Measurements from ENCODE around the gene ADCY10. TPM values are rescaled to one million over a fixed set of nuclear protein-coding genes. Genes with fewer than 3 reads are reported as not detected.

ADCY10 gene
- total RNA-seq, 1 donor from 2014 or later: 1.9 TPM

- Histone ChIP-seq H3K4me3 (no peak overlapping the region), H3K9me3 (no peaks in the 10 kb centered on the region), H3K27ac (no peak overlapping the region), H3K36me3 (peaks cover 0 to 4% of the 10 kb centered on the region in 2 donors), H3K4me1 (peaks cover 0 to 14% of the 10 kb centered on the region in 2 donors), H3K27me3 (no peaks in the 10 kb centered on the region)
- no peak for DNase-seq (ENCODE audit: low spot score in 2 of 2)
- TF ChIP-seq, protein P1, sequence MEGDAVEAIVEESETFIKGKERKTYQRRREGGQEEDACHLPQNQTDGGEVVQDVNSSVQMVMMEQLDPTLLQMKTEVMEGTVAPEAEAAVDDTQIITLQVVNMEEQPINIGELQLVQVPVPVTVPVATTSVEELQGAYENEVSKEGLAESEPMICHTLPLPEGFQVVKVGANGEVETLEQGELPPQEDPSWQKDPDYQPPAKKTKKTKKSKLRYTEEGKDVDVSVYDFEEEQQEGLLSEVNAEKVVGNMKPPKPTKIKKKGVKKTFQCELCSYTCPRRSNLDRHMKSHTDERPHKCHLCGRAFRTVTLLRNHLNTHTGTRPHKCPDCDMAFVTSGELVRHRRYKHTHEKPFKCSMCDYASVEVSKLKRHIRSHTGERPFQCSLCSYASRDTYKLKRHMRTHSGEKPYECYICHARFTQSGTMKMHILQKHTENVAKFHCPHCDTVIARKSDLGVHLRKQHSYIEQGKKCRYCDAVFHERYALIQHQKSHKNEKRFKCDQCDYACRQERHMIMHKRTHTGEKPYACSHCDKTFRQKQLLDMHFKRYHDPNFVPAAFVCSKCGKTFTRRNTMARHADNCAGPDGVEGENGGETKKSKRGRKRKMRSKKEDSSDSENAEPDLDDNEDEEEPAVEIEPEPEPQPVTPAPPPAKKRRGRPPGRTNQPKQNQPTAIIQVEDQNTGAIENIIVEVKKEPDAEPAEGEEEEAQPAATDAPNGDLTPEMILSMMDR (IDR thresholded peaks at IDR 0.05): no peak
- intact Hi-C loops (cut with DNase I): no loop called here
Observed at GRCh38 chr1:167924543-167925231, 10.8 kb upstream of the ADCY10 start.

DNA sequence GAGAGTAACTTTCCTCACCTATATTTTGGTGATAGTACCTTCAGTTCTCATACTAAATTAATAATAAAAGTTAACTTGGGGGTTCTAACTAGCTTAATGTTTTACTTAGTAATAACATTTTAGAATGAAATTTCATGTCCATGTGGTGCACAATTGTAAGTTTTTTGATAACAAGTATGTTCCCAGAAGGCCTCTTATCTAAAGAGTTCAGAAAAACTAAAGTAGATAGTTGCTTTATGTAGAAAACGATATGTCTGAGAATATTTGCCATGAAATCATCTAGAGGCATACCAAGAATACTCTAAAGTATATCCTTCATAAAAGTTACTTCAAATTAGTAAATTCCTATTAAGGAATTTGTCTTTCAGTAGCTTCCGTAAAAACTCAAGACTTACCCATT, 10.2 kb upstream of the ADCY10 start:
- Histone ChIP-seq H3K9me3 (no peaks in the 10 kb centered on the region), H3K4me3 (no peak overlapping the region), H3K27me3 (no peaks in the 10 kb centered on the region), H3K4me1 (peaks cover 0 to 14% of the 10 kb centered on the region in 2 donors), H3K27ac (no peak overlapping the region), H3K36me3 (peaks cover 0 to 4% of the 10 kb centered on the region in 2 donors)
- no peak for DNase-seq (ENCODE audit: low spot score in 2 of 2)
- intact Hi-C loops (cut with DNase I): no loop called here
- TF ChIP-seq, protein P1 (IDR thresholded peaks at IDR 0.05): no peak

- Histone ChIP-seq H3K4me3 (no peak overlapping the region), H3K36me3 (peaks cover 0 to 4% of the 10 kb centered on the region in 2 donors), H3K27ac (no peak overlapping the region), H3K4me1 (peaks cover 0 to 14% of the 10 kb centered on the region in 2 donors), H3K9me3 (no peaks in the 10 kb centered on the region), H3K27me3 (no peaks in the 10 kb centered on the region)
- intact Hi-C loops (cut with DNase I): no loop called here
- DNase-seq (ENCODE audit: low spot score in 2 of 2): no peak
- TF ChIP-seq, protein P1 (IDR thresholded peaks at IDR 0.05): no peak
Observed at GRCh38 chr1:167923324-167924056, 9.6 kb upstream of the ADCY10 start.

- H3K27me3 ChIP-seq: no peaks in the 10 kb centered on the region
- H3K9me3 ChIP-seq: no peaks in the 10 kb centered on the region
- peaks cover 0 to 14% of the 10 kb centered on the region in 2 donors for H3K4me1 ChIP-seq
- peaks cover 0 to 10% of the 10 kb centered on the region in 2 donors for H3K36me3 ChIP-seq
- H3K27ac ChIP-seq: peak overlapping the region in 1 of 2 donors; percentile 4
- TF ChIP-seq, protein P1 (IDR thresholded peaks at IDR 0.05): no peak
- intact Hi-C loops (cut with DNase I): no loop called here
- H3K4me3 ChIP-seq: no peak overlapping the region
- no peak for DNase-seq (ENCODE audit: low spot score in 2 of 2)
Observed at GRCh38 chr1:167922611-167923074, 8.7 kb upstream of the ADCY10 start.

- H3K27me3 ChIP-seq: no peaks in the 10 kb centered on the region
- H3K4me1 ChIP-seq: peaks cover 0 to 14% of the 10 kb centered on the region in 2 donors
- DNase-seq (ENCODE audit: low spot score in 2 of 2): no peak
- no peak overlapping the region for H3K4me3 ChIP-seq
- TF ChIP-seq, protein P1 (IDR thresholded peaks at IDR 0.05): no peak
- peaks cover 5 to 15% of the 10 kb centered on the region in 2 donors for H3K36me3 ChIP-seq
- intact Hi-C loops (cut with DNase I): no loop called here
- H3K27ac ChIP-seq: no peak overlapping the region
- H3K9me3 ChIP-seq: no peaks in the 10 kb centered on the region
Observed at GRCh38 chr1:167922023-167922422, 8.1 kb upstream of the ADCY10 start.

Measured in ascending aorta (tissue), 2 donors.